Mammary epithelial cell (primary cell): Measurements from ENCODE around the gene COL5A1.

Experiments
- CTCF ChIP-seq, 2 donors: IDR thresholded peaks in 1 of 2; conservative IDR thresholded peaks in 1 of 2; 2 replicates each; pipeline ENCODE4 v1.5.1; 2011 to 2012; ENCODE audit warnings: inconsistent platforms in 2 of 2, low read length in 2 of 2, mild to moderate bottlenecking in 2 of 2, control low read depth in 1 of 2, low read depth in 1 of 2; ENCODE audit not compliant: insufficient read depth in 1 of 2; ENCODE audit errors: extremely low read depth in 1 of 2
- EZH2 ChIP-seq: IDR thresholded peaks from 2 replicates; pipeline ENCODE4 v1.6.1; 2012; ENCODE audit warnings: low read length, inconsistent platforms, borderline replicate concordance

- TF ChIP-seq CTCF (conservative IDR thresholded peaks at IDR 0.05 in 1 of 2, IDR thresholded peaks at IDR 0.05 in 1 of 2; ENCODE audit: extremely low read depth in 1 of 2, insufficient read depth in 1 of 2, low read depth in 1 of 2, low read length in 2 of 2) (no peak), EZH2 (no peak)
These were observed 90.9 kb downstream of the COL5A1 start for GRCh38 chr9:134732392-134733110.
